Heart left ventricle (tissue), 16 donors: Measurements from ENCODE around the gene SGCA. TPM values are rescaled to one million over a fixed set of nuclear protein-coding genes. Genes with fewer than 3 reads are reported as not detected.

Source experiments
- ATAC-seq, 4 donors: fragments of 200-7000 bp; cut with Tn5 transposase; one replicate each; pipeline ENCODE4 v1.9.1; 2020 to 2022; ENCODE audit warnings: moderate library complexity in 4 of 4, mild to moderate bottlenecking in 3 of 4, moderate number of reproducible peaks in 1 of 4
- DNase-seq, 5 donors: peaks; one replicate each; pipeline ENCODE4 v3.0.0-alpha.2; 2020
- H3K27ac ChIP-seq, 12 donors: fragments of 200-600 bp; sonication (generic) in 4 of 12; one replicate each; pipeline versions ENCODE4 v1.5.0 to v1.8.0; 2016 to 2022; ENCODE audit warnings: mild to moderate bottlenecking in 2 of 12
- H3K27me3 ChIP-seq, 9 donors: fragments of 200-600 bp; sonication (generic) in 2 of 9; one replicate each; pipeline versions ENCODE4 v1.5.1 to v1.8.0; 2016 to 2022; ENCODE audit warnings: mild to moderate bottlenecking in 3 of 9
- H3K36me3 ChIP-seq, 9 donors: fragments of 200-600 bp; sonication (generic) in 2 of 9; one replicate each; pipeline versions ENCODE4 v1.5.0 to v1.8.0; 2018 to 2022; ENCODE audit warnings: mild to moderate bottlenecking in 2 of 9
- H3K4me1 ChIP-seq, 12 donors: fragments of 200-600 bp; sonication (generic) in 4 of 12; one replicate each; pipeline versions ENCODE4 v1.5.0 to v1.8.0; 2016 to 2022; ENCODE audit warnings: mild to moderate bottlenecking in 3 of 12
- H3K4me3 ChIP-seq, 12 donors: fragments of 200-600 bp; sonication (generic) in 4 of 12; one replicate each; pipeline versions ENCODE4 v1.5.0 to v1.8.0; 2017 to 2022; ENCODE audit warnings: mild to moderate bottlenecking in 9 of 12, moderate library complexity in 4 of 12
- H3K9me3 ChIP-seq, 12 donors: fragments of 200-600 bp; sonication (generic) in 4 of 12; one replicate each; pipeline versions ENCODE4 v1.5.0 to v1.8.0; 2016 to 2022; ENCODE audit warnings: mild to moderate bottlenecking in 1 of 12
- CTCF ChIP-seq, 12 donors: fragments of 200-600 bp; sonication (generic) in 4 of 12; IDR thresholded peaks; one replicate each; pipeline versions ENCODE4 v1.5.0 to v1.8.0; 2018 to 2022; ENCODE audit warnings: antibody characterized with exemption in 12 of 12, mild to moderate bottlenecking in 5 of 12
- POLR2A ChIP-seq, 2 donors: fragments of 450-650 bp; IDR thresholded peaks; one replicate each; pipeline ENCODE4 v1.6.1; 2017; ENCODE audit warnings: antibody characterized with exemption in 2 of 2, mild to moderate bottlenecking in 2 of 2, moderate library complexity in 2 of 2
- WGBS, 4 donors: extraction: QIAGEN DNeasy Blood & Tissue Kit in 2 of 4; methylation state at CpG; one replicate each; pipeline versions ENCODE4 v1.1.5 to v1.1.7; 2013 to 2018; 5-methylcytosine and 5-hydroxymethylcytosine counted together
- intact Hi-C, 10 donors: fragments of 100-400 bp; cut with DNase I; formaldehyde crosslinking; loops; one replicate each; pipeline versions ENCODE4 v1.11.1 to v1.14.2; 2022
- polyA plus RNA-seq, 2 donors: library from polyadenylated mRNA; stranded (reverse); fragments of 200-250 nt; gene quantifications; one replicate each; pipeline ENCODE4 v1.2.3, GENCODE V29; 2013
- total RNA-seq, 9 donors: library from RNA; depleted of rRNA in 2 of 9; stranded (reverse); fragments of >200 nt in 2 of 9; fragmentation: NEBNext Ultra II Directional in 3 of 9; extraction: Animal tissue kit (Norgen Biotek cat#: 25700) in 3 of 9; gene quantifications; one replicate each; pipeline versions ENCODE4 v1.1.0 to v1.2.4, GENCODE V29; 2016 to 2023
- donor health status: ischemic (EF 13 %, LVEDD 7.1; RV severe dilation, severe dysfunction).
- donor health status: healthy with polysubstance abuse.
- donor health status: DM: no; HTN: yes; CAD: no.
- donor health status: DM: no; HTN: no; CAD: no.
- donor health status: ischemic (EF 25% LVEDD 6.9; RV normal size, moderate dysfunction).
- donor health status: ischemic (EF 25% LVEDD 5.7; RV mildly dilated, moderate dysfunction).
- donor health status: healthy.
- donor health status: DM: yes; HTN: yes; CAD: no.
- donor health status: ischemic (EF 35%, LVEDD 5.7; RV mildly dilated, moderate dysfunction).
- donor health status: nonischemic (EF 11% LVEDD 7.7; RV severe dilation, severe dysfunction).
- donor health status: DM: yes; HTN: yes; CAD: no.
- donor health status: PGD.
- donor health status: ischemic (EF 29% LVEDD 5.4; RV normal size, mild dysfunction).
- donor health status: nonischemic (EF 23%, LVEDD 6.1; RV moderate dilation, normal function).

Gene SGCA
- total and polyA plus RNA-seq, 11 donors = 96.5 to 225 (median 151) TPM

GRCh38 chr17:50133028-50133768 is 32.6 kb upstream of the SGCA start:
- peaks cover 0 to 56% (median 28%) of the 10 kb centered on the region in 12 donors for H3K4me1 ChIP-seq

GRCh38 chr17:50133769-50134099 is 32.1 kb upstream of the SGCA start:
- Histone ChIP-seq H3K4me1 (peaks cover 0 to 50% (median 26%) of the 10 kb centered on the region in 12 donors), H3K9me3 (no peaks in the 10 kb centered on the region), H3K4me3 (no peak overlapping the region), H3K36me3 (peaks cover 0 to 49% (median 44%) of the 10 kb centered on the region in 9 donors), H3K27ac (peak overlapping the region; percentile 61 to 97 (median 81)), H3K27me3 (peaks cover 0 to 16% (median 0%) of the 10 kb centered on the region in 9 donors)
- no peak for TF ChIP-seq CTCF (IDR thresholded peaks at IDR 0.05)
- no peak for TF ChIP-seq POLR2A (IDR thresholded peaks at IDR 0.05)
- DNase-seq (peak in 1 of 5 donors; percentile 36), ATAC-seq (peak in 1 of 4 donors; percentile 11)
- intact Hi-C loops = loop anchor here in 3 of 10 donors (5.0 kb wide), 1 partner anchor 34 kb away; the partner anchor contains the start of gene SGCA (in 3 of the 3)
- 34 to 57% (median 39%) methylated on average over 16 of the region's 16 CpGs for WGBS, 4 donors

More at GRCh38 chr17:50133028-50133768, 32.6 kb upstream of the SGCA start:
- H3K27me3 ChIP-seq = peaks cover 0 to 20% (median 0%) of the 10 kb centered on the region in 9 donors
- H3K27ac ChIP-seq = peak overlapping the region; percentile 61 to 97 (median 81)
- 44 to 55% (median 47%) methylated on average over 5 to 7 of the region's 7 CpGs for WGBS, 4 donors
- no peak for TF ChIP-seq CTCF (IDR thresholded peaks at IDR 0.05)
- TF ChIP-seq POLR2A (IDR thresholded peaks at IDR 0.05) = no peak
- H3K36me3 ChIP-seq = peaks cover 0 to 43% (median 39%) of the 10 kb centered on the region in 9 donors
- intact Hi-C loops = loop anchor here in 3 of 10 donors (5.0 kb wide), 1 partner anchor 34 kb away; the partner anchor contains the start of gene SGCA (in 3 of the 3)
- no peaks in the 10 kb centered on the region for H3K9me3 ChIP-seq
- no peak overlapping the region for H3K4me3 ChIP-seq
- peak; percentile 67 to 84 (median 83) for ATAC-seq
- peak; percentile 63 to 84 (median 71) for DNase-seq

GRCh38 chr17:50134206-50135110 is 31.3 kb upstream of the SGCA start:
- intact Hi-C loops = loop anchor here in 3 of 10 donors (5.0 kb wide), 1 partner anchor 33 kb away; the partner anchor contains the start of gene SGCA (in 3 of the 3)
- peaks cover 0 to 46% (median 21%) of the 10 kb centered on the region in 12 donors for H3K4me1 ChIP-seq

More at GRCh38 chr17:50134206-50135110, 31.3 kb upstream of the SGCA start:
- DNase-seq (peak in 1 of 5 donors; percentile 18), ATAC-seq (no peak)
- Histone ChIP-seq H3K36me3 (peaks cover 0 to 56% (median 52%) of the 10 kb centered on the region in 9 donors), H3K27ac (peak overlapping the region in 5 of 12 donors; percentile 38 to 97 (median 87)), H3K27me3 (peaks cover 0 to 8% (median 0%) of the 10 kb centered on the region in 9 donors), H3K9me3 (no peaks in the 10 kb centered on the region), H3K4me3 (no peak overlapping the region)
- 72 to 77% (median 76%) methylated on average over 14 to 16 of the region's 16 CpGs for WGBS, 4 donors
- TF ChIP-seq CTCF (IDR thresholded peaks at IDR 0.05) = no peak
- no peak for TF ChIP-seq POLR2A (IDR thresholded peaks at IDR 0.05)
